Thyroid gland (tissue), 4 donors: ENCODE results near the gene NT5E. TPM values are rescaled to one million over a fixed set of nuclear protein-coding genes. Genes with fewer than 3 reads are reported as not detected.

Experiments
- DNase-seq, 2 donors: peaks; one replicate each; pipeline ENCODE4 v3.0.0-alpha.2; 2019
- H3K27ac ChIP-seq, 3 donors: fragments of 200-600 bp; sonication (generic); 1 replicate in 2 of 3; 2 replicates in 1 of 3; pipeline ENCODE4 v1.5.1; 2016 to 2019; ENCODE audit warnings: mild to moderate bottlenecking in 1 of 3, moderate library complexity in 1 of 3
- H3K27me3 ChIP-seq: fragments of 200-600 bp; sonication (generic); one replicate; pipeline ENCODE4 v1.5.1; 2019
- H3K36me3 ChIP-seq, 2 donors: fragments of 200-600 bp; sonication (generic); one replicate each; pipeline ENCODE4 v1.5.1; 2016 to 2019
- H3K4me1 ChIP-seq, 2 donors: fragments of 200-600 bp; sonication (generic); one replicate each; pipeline ENCODE4 v1.5.1; 2017 to 2019
- H3K4me3 ChIP-seq, 3 donors: fragments of 200-600 bp; sonication (generic); replicated peaks in 1 of 3; 1 replicate in 2 of 3; 2 replicates in 1 of 3; pipeline ENCODE4 v1.5.1; 2016; ENCODE audit warnings: mild to moderate bottlenecking in 1 of 3
- H3K9me3 ChIP-seq: fragments of 200-600 bp; sonication (generic); one replicate; pipeline ENCODE4 v1.5.1; 2017
- POLR2A ChIP-seq, 2 donors: fragments of 450-650 bp; IDR thresholded peaks; one replicate each; pipeline ENCODE4 v1.6.1; 2017; ENCODE audit warnings: antibody characterized with exemption in 2 of 2, mild to moderate bottlenecking in 2 of 2, moderate library complexity in 1 of 2
- WGBS, 2 donors: methylation state at CpG; one replicate each; pipeline ENCODE4 v1.1.5; 2017; 5-methylcytosine and 5-hydroxymethylcytosine counted together
- intact Hi-C: fragments of 100-400 bp; cut with DNase I; formaldehyde crosslinking; loops from one replicate; pipeline ENCODE4 v1.15.1; 2023
- total RNA-seq, 4 donors: library from RNA; depleted of rRNA; stranded (reverse); fragments of >200 nt; gene quantifications; one replicate each; pipeline ENCODE4 v1.2.3, GENCODE V29; 2016
- TF ChIP-seq, protein P1 (sequence below), 6 experiments: fragments of 200-600 bp in 3 of 6; fragments of 450-650 bp in 3 of 6; sonication (generic) in 3 of 6; IDR thresholded peaks; one replicate each; pipeline ENCODE4 v1.5.1; 2016 to 2019; ENCODE audit warnings: antibody characterized with exemption in 6 of 6, mild to moderate bottlenecking in 2 of 6, inconsistent platforms in 1 of 6, moderate library complexity in 1 of 6

Gene NT5E
- total RNA-seq: 100 to 1,000 TPM in 3 of 4 donors, 10 to 100 TPM in 1; 89.6 to 174 (median 122) TPM

DNA sequence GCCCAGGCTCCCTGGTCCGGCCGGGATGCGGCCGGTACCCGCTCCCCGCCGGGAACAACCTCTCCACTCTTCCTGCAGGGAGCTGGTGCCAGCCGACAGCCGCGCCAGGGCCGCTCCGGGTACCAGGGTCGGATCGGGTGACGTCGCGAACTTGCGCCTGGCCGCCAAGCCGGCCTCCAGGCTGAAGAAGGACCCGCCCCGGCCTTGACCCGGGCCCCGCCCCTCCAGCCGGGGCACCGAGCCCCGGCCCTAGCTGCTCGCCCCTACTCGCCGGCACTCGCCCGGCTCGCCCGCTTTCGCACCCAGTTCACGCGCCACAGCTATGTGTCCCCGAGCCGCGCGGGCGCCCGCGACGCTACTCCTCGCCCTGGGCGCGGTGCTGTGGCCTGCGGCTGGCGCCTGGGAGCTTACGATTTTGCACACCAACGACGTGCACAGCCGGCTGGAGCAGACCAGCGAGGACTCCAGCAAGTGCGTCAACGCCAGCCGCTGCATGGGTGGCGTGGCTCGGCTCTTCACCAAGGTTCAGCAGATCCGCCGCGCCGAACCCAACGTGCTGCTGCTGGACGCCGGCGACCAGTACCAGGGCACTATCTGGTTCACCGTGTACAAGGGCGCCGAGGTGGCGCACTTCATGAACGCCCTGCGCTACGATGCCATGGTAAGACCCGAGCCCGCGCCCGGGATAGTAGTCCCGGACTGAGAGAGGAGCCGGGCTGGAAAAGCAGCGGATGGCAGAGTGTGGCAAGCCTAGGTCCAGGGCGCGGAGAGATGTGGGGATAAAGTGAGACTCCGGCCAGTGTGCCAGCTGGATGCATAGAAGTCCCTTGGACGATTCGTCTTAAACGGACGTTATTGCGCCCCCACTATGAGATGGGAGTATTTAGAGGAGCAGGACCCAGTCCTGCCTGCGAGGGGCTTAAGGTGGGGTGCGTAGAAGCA lies at the start of gene NT5E:
NT5E (plus strand) TSS at position 266 of the 942 bp plus-strand sequence; CDS start at position 323, 57 bp downstream.
- H3K27ac ChIP-seq: peak within 1 kb of the TSS; percentile 88 to 92 (median 89)
- peak within 1 kb of the TSS; percentile 62 to 92 (median 92) for H3K4me3 ChIP-seq
- peaks cover 19 to 27% of the 10 kb centered on the region in 2 donors for H3K4me1 ChIP-seq
- no peaks in the 10 kb centered on the region for H3K36me3 ChIP-seq
- TF ChIP-seq, protein P1, sequence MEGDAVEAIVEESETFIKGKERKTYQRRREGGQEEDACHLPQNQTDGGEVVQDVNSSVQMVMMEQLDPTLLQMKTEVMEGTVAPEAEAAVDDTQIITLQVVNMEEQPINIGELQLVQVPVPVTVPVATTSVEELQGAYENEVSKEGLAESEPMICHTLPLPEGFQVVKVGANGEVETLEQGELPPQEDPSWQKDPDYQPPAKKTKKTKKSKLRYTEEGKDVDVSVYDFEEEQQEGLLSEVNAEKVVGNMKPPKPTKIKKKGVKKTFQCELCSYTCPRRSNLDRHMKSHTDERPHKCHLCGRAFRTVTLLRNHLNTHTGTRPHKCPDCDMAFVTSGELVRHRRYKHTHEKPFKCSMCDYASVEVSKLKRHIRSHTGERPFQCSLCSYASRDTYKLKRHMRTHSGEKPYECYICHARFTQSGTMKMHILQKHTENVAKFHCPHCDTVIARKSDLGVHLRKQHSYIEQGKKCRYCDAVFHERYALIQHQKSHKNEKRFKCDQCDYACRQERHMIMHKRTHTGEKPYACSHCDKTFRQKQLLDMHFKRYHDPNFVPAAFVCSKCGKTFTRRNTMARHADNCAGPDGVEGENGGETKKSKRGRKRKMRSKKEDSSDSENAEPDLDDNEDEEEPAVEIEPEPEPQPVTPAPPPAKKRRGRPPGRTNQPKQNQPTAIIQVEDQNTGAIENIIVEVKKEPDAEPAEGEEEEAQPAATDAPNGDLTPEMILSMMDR (IDR thresholded peaks at IDR 0.05): no peak
- peak in 1 of 2 donors; percentile 86 for TF ChIP-seq POLR2A (IDR thresholded peaks at IDR 0.05)
- H3K9me3 ChIP-seq: no peaks in the 10 kb centered on the region
- no peaks in the 10 kb centered on the region for H3K27me3 ChIP-seq
- WGBS, 2 donors: 2% methylated on average over 31 to 33 of the region's 92 CpGs
- intact Hi-C loops: no loop called here
- peak; percentile 86 to 88 for DNase-seq

GRCh38 chr6:85400331-85400730 lies 49.6 kb upstream of the NT5E start:
- intact Hi-C loops: no loop called here
- no peak for DNase-seq
- Histone ChIP-seq H3K27me3 (no peaks in the 10 kb centered on the region), H3K4me3 (no peak overlapping the region), H3K4me1 (peaks cover 55 to 63% of the 10 kb centered on the region in 2 donors), H3K27ac (peak overlapping the region; percentile 25 to 68 (median 66)), H3K9me3 (no peaks in the 10 kb centered on the region), H3K36me3 (no peaks in the 10 kb centered on the region)
- WGBS, 2 donors: 30 to 37% methylated on average over 4 of the region's 4 CpGs
- TF ChIP-seq, protein P1 (IDR thresholded peaks at IDR 0.05): no peak
- TF ChIP-seq POLR2A (IDR thresholded peaks at IDR 0.05): no peak

- DNase-seq: peak; percentile 36 to 40
- Histone ChIP-seq H3K27ac (peak overlapping the region; percentile 25 to 68 (median 68)), H3K4me3 (no peak overlapping the region), H3K27me3 (no peaks in the 10 kb centered on the region), H3K9me3 (no peaks in the 10 kb centered on the region), H3K36me3 (no peaks in the 10 kb centered on the region), H3K4me1 (peaks cover 51 to 58% of the 10 kb centered on the region in 2 donors)
- no peak for TF ChIP-seq POLR2A (IDR thresholded peaks at IDR 0.05)
- TF ChIP-seq, protein P1 (IDR thresholded peaks at IDR 0.05): no peak
- intact Hi-C loops: no loop called here
- WGBS, 2 donors: 43 to 46% methylated on average over 6 of the region's 6 CpGs
Observed at GRCh38 chr6:85401186-85402021, 48.5 kb upstream of the NT5E start.

- no peak overlapping the region for H3K4me3 ChIP-seq
- H3K9me3 ChIP-seq: no peaks in the 10 kb centered on the region
- peak overlapping the region in 2 of 3 donors; percentile 25 to 68 for H3K27ac ChIP-seq
- H3K36me3 ChIP-seq: no peaks in the 10 kb centered on the region
- peaks cover 45 to 55% of the 10 kb centered on the region in 2 donors for H3K4me1 ChIP-seq
- intact Hi-C loops: no loop called here
- DNase-seq: no peak
- H3K27me3 ChIP-seq: no peaks in the 10 kb centered on the region
- TF ChIP-seq, protein P1 (IDR thresholded peaks at IDR 0.05): no peak
- no peak for TF ChIP-seq POLR2A (IDR thresholded peaks at IDR 0.05)
Observed at GRCh38 chr6:85402071-85402470, 47.8 kb upstream of the NT5E start.
